ENCODE measurements around the gene OR13C8.
"Not testable (repeated sequence)": the region's sequence is repeated elsewhere in the genome, so short reads cannot be mapped to it uniquely, and the experiment has no call there.

OR13C8 gene

GRCh38 chr9:104568868-104569267 is at the start of gene OR13C8:
Gene OR13C8 (plus strand): TSS chr9:104569168. CDS start chr9:104569168, 0 bp downstream.
- H3K27me3 ChIP-seq (ENCODE audit: low read depth, low read length): no peaks in the 10 kb centered on the region
- no peak within 1 kb of the TSS for H3K4me3 ChIP-seq (ENCODE audit: low read depth in 1 of 2, low read length in 2 of 2)
- H3K36me3 ChIP-seq (ENCODE audit: control insufficient read depth in 1 of 2, insufficient read depth in 2 of 2, low read length in 2 of 2): no peaks in the 10 kb centered on the region
- no peak within 1 kb of the TSS for H3K27ac ChIP-seq (ENCODE audit: low read length)
- H3K9me3 ChIP-seq (ENCODE audit: control insufficient read depth in 1 of 2, low read length in 2 of 2): peaks cover 3 to 9% of the 10 kb centered on the region in 2 donors
- no peaks in the 10 kb centered on the region for H3K4me1 ChIP-seq (ENCODE audit: control insufficient read depth in 1 of 2, insufficient read depth in 2 of 2, low read length in 2 of 2)

- H3K27ac ChIP-seq (ENCODE audit: low read length); H3K27me3 ChIP-seq (ENCODE audit: low read depth, low read length); H3K36me3 ChIP-seq (ENCODE audit: control insufficient read depth in 1 of 2, insufficient read depth in 2 of 2, low read length in 2 of 2); H3K4me3 ChIP-seq (ENCODE audit: low read depth in 1 of 2, low read length in 2 of 2); H3K4me1 ChIP-seq (ENCODE audit: control insufficient read depth in 1 of 2, insufficient read depth in 2 of 2, low read length in 2 of 2); H3K9me3 ChIP-seq (ENCODE audit: control insufficient read depth in 1 of 2, low read length in 2 of 2): not testable (repeated sequence)
These were observed 48.7 kb upstream of the OR13C8 start for GRCh38 chr9:104520241-104520640.

GRCh38 chr9:104527109-104527508 is 41.9 kb upstream of the OR13C8 start, which contains the start of gene OR13C4:
Gene OR13C4 (minus strand): TSS chr9:104527209. CDS start chr9:104527209, 0 bp downstream.
- H3K4me1 ChIP-seq (ENCODE audit: control insufficient read depth in 1 of 2, insufficient read depth in 2 of 2, low read length in 2 of 2): no peaks in the 10 kb centered on the region
- H3K9me3 ChIP-seq (ENCODE audit: control insufficient read depth in 1 of 2, low read length in 2 of 2): no peaks in the 10 kb centered on the region
- H3K36me3 ChIP-seq (ENCODE audit: control insufficient read depth in 1 of 2, insufficient read depth in 2 of 2, low read length in 2 of 2): no peaks in the 10 kb centered on the region
- H3K4me3 ChIP-seq (ENCODE audit: low read depth in 1 of 2, low read length in 2 of 2): no peak within 1 kb of the TSS
- no peaks in the 10 kb centered on the region for H3K27me3 ChIP-seq (ENCODE audit: low read depth, low read length)
- H3K27ac ChIP-seq (ENCODE audit: low read length): no peak within 1 kb of the TSS

GRCh38 chr9:104536756-104537155 is 32.2 kb upstream of the OR13C8 start, which contains the start of gene OR13C3:
Gene OR13C3 (minus strand): TSS chr9:104536856. CDS start chr9:104536723, 133 bp downstream.
- Histone ChIP-seq H3K36me3 (ENCODE audit: control insufficient read depth in 1 of 2, insufficient read depth in 2 of 2, low read length in 2 of 2) (no peaks in the 10 kb centered on the region), H3K4me1 (ENCODE audit: control insufficient read depth in 1 of 2, insufficient read depth in 2 of 2, low read length in 2 of 2) (no peaks in the 10 kb centered on the region), H3K27me3 (ENCODE audit: low read depth, low read length) (no peaks in the 10 kb centered on the region), H3K27ac (ENCODE audit: low read length) (no peak within 1 kb of the TSS), H3K9me3 (ENCODE audit: control insufficient read depth in 1 of 2, low read length in 2 of 2) (no peaks in the 10 kb centered on the region), H3K4me3 (ENCODE audit: low read depth in 1 of 2, low read length in 2 of 2) (no peak within 1 kb of the TSS)

- Histone ChIP-seq H3K27ac (ENCODE audit: low read length) (no peak overlapping the region), H3K4me1 (ENCODE audit: control insufficient read depth in 1 of 2, insufficient read depth in 2 of 2, low read length in 2 of 2) (no peaks in the 10 kb centered on the region), H3K36me3 (ENCODE audit: control insufficient read depth in 1 of 2, insufficient read depth in 2 of 2, low read length in 2 of 2) (no peaks in the 10 kb centered on the region), H3K4me3 (ENCODE audit: low read depth in 1 of 2, low read length in 2 of 2) (no peak overlapping the region), H3K9me3 (ENCODE audit: control insufficient read depth in 1 of 2, low read length in 2 of 2) (no peaks in the 10 kb centered on the region), H3K27me3 (ENCODE audit: low read depth, low read length) (no peaks in the 10 kb centered on the region)
These were observed 29.7 kb upstream of the OR13C8 start for GRCh38 chr9:104539275-104539674.

- Histone ChIP-seq H3K4me3 (ENCODE audit: low read depth in 1 of 2, low read length in 2 of 2) (no peak overlapping the region), H3K9me3 (ENCODE audit: control insufficient read depth in 1 of 2, low read length in 2 of 2) (no peaks in the 10 kb centered on the region)
These were observed 24.3 kb upstream of the OR13C8 start for GRCh38 chr9:104544644-104545043.

GRCh38 chr9:104553261-104553660 is 15.7 kb upstream of the OR13C8 start:
- Histone ChIP-seq H3K4me1 (ENCODE audit: control insufficient read depth in 1 of 2, insufficient read depth in 2 of 2, low read length in 2 of 2) (no peaks in the 10 kb centered on the region), H3K27ac (ENCODE audit: low read length) (no peak overlapping the region), H3K27me3 (ENCODE audit: low read depth, low read length) (no peaks in the 10 kb centered on the region), H3K36me3 (ENCODE audit: control insufficient read depth in 1 of 2, insufficient read depth in 2 of 2, low read length in 2 of 2) (no peaks in the 10 kb centered on the region), H3K4me3 (ENCODE audit: low read depth in 1 of 2, low read length in 2 of 2) (no peak overlapping the region), H3K9me3 (ENCODE audit: control insufficient read depth in 1 of 2, low read length in 2 of 2) (peaks cover 0 to 4% of the 10 kb centered on the region in 2 donors)

More at GRCh38 chr9:104544644-104545043, 24.3 kb upstream of the OR13C8 start:
- Histone ChIP-seq H3K27me3 (ENCODE audit: low read depth, low read length) (no peaks in the 10 kb centered on the region), H3K36me3 (ENCODE audit: control insufficient read depth in 1 of 2, insufficient read depth in 2 of 2, low read length in 2 of 2) (no peaks in the 10 kb centered on the region), H3K4me1 (ENCODE audit: control insufficient read depth in 1 of 2, insufficient read depth in 2 of 2, low read length in 2 of 2) (no peaks in the 10 kb centered on the region), H3K27ac (ENCODE audit: low read length) (no peak overlapping the region)

GRCh38 chr9:104555521-104555920 is 13.4 kb upstream of the OR13C8 start:
- Histone ChIP-seq H3K4me1 (ENCODE audit: control insufficient read depth in 1 of 2, insufficient read depth in 2 of 2, low read length in 2 of 2) (no peaks in the 10 kb centered on the region), H3K36me3 (ENCODE audit: control insufficient read depth in 1 of 2, insufficient read depth in 2 of 2, low read length in 2 of 2) (no peaks in the 10 kb centered on the region), H3K4me3 (ENCODE audit: low read depth in 1 of 2, low read length in 2 of 2) (no peak overlapping the region), H3K9me3 (ENCODE audit: control insufficient read depth in 1 of 2, low read length in 2 of 2) (peaks cover 0 to 6% of the 10 kb centered on the region in 2 donors), H3K27ac (ENCODE audit: low read length) (no peak overlapping the region), H3K27me3 (ENCODE audit: low read depth, low read length) (no peaks in the 10 kb centered on the region)

- H3K9me3 ChIP-seq (ENCODE audit: control insufficient read depth in 1 of 2, low read length in 2 of 2): peaks cover 0 to 6% of the 10 kb centered on the region in 2 donors
- no peaks in the 10 kb centered on the region for H3K36me3 ChIP-seq (ENCODE audit: control insufficient read depth in 1 of 2, insufficient read depth in 2 of 2, low read length in 2 of 2)
- no peaks in the 10 kb centered on the region for H3K4me1 ChIP-seq (ENCODE audit: control insufficient read depth in 1 of 2, insufficient read depth in 2 of 2, low read length in 2 of 2)
- no peak overlapping the region for H3K4me3 ChIP-seq (ENCODE audit: low read depth in 1 of 2, low read length in 2 of 2)
- no peaks in the 10 kb centered on the region for H3K27me3 ChIP-seq (ENCODE audit: low read depth, low read length)
- no peak overlapping the region for H3K27ac ChIP-seq (ENCODE audit: low read length)
These were observed 11.9 kb upstream of the OR13C8 start for GRCh38 chr9:104556830-104557634.

- Histone ChIP-seq H3K27ac (ENCODE audit: low read length) (no peak overlapping the region), H3K36me3 (ENCODE audit: control insufficient read depth in 1 of 2, insufficient read depth in 2 of 2, low read length in 2 of 2) (no peaks in the 10 kb centered on the region), H3K4me1 (ENCODE audit: control insufficient read depth in 1 of 2, insufficient read depth in 2 of 2, low read length in 2 of 2) (no peaks in the 10 kb centered on the region), H3K9me3 (ENCODE audit: control insufficient read depth in 1 of 2, low read length in 2 of 2) (peaks cover 0 to under 1% of the 10 kb centered on the region in 2 donors), H3K27me3 (ENCODE audit: low read depth, low read length) (no peaks in the 10 kb centered on the region), H3K4me3 (ENCODE audit: low read depth in 1 of 2, low read length in 2 of 2) (no peak overlapping the region)
These were observed 4.6 kb upstream of the OR13C8 start for GRCh38 chr9:104564358-104564757.

GRCh38 chr9:104572612-104573011 is 3.6 kb downstream of the OR13C8 start:
- Histone ChIP-seq H3K27ac (ENCODE audit: low read length) (no peak overlapping the region), H3K4me3 (ENCODE audit: low read depth in 1 of 2, low read length in 2 of 2) (no peak overlapping the region), H3K36me3 (ENCODE audit: control insufficient read depth in 1 of 2, insufficient read depth in 2 of 2, low read length in 2 of 2) (no peaks in the 10 kb centered on the region), H3K9me3 (ENCODE audit: control insufficient read depth in 1 of 2, low read length in 2 of 2) (peaks cover 3 to 9% of the 10 kb centered on the region in 2 donors), H3K4me1 (ENCODE audit: control insufficient read depth in 1 of 2, insufficient read depth in 2 of 2, low read length in 2 of 2) (no peaks in the 10 kb centered on the region), H3K27me3 (ENCODE audit: low read depth, low read length) (no peaks in the 10 kb centered on the region)

All from muscle layer of duodenum (tissue), 2 donors.